Mesendoderm (in vitro differentiated cells): ENCODE measurements around the gene KY.
"Not testable (repeated sequence)": the region's sequence is repeated elsewhere in the genome, so short reads cannot be mapped to it uniquely, and the experiment has no call there.

Source experiments
- DNase-seq: peaks from one replicate; pipeline ENCODE4 v3.0.0; 2013
- H2AK5ac ChIP-seq: 2 replicates; pipeline ENCODE4 v1.6.1; 2013; ENCODE audit warnings: low read length, inconsistent platforms
- H2BK120ac ChIP-seq: 2 replicates; pipeline ENCODE4 v1.6.1; 2013; ENCODE audit warnings: low read depth, mild to moderate bottlenecking, low read length, moderate library complexity, mixed read lengths
- H2BK15ac ChIP-seq: replicated peaks from 2 replicates; pipeline ENCODE4 v1.6.1; 2013; ENCODE audit warnings: low read depth, mild to moderate bottlenecking, moderate library complexity
- H2BK5ac ChIP-seq: 2 replicates; pipeline ENCODE4 v1.6.1; 2013; ENCODE audit warnings: low read length, inconsistent platforms
- H3K18ac ChIP-seq: 2 replicates; pipeline ENCODE4 v1.6.1; 2013; ENCODE audit warnings: mild to moderate bottlenecking, low read length, mixed read lengths
- H3K23ac ChIP-seq: one replicate; pipeline ENCODE4 v1.6.1; 2013; ENCODE audit warnings: low read length
- H3K27ac ChIP-seq: 2 replicates; pipeline ENCODE4 v1.5.1; 2013; ENCODE audit warnings: low read depth, mild to moderate bottlenecking, inconsistent platforms, low read length, moderate library complexity
- H3K27me3 ChIP-seq: 2 replicates; pipeline ENCODE4 v1.6.1; 2013; ENCODE audit warnings: low read length, control low read depth, mild to moderate bottlenecking, inconsistent platforms; ENCODE audit not compliant: insufficient read depth, poor library complexity
- H3K36me3 ChIP-seq: 2 replicates; pipeline ENCODE4 v1.6.1; 2013; ENCODE audit warnings: low read length, inconsistent platforms; ENCODE audit not compliant: control insufficient read depth, insufficient read depth
- H3K4ac ChIP-seq: one replicate; pipeline ENCODE4 v1.6.1; 2013; ENCODE audit warnings: low read depth, mild to moderate bottlenecking, low read length, moderate library complexity
- H3K4me1 ChIP-seq: 2 replicates; pipeline ENCODE4 v1.6.1; 2013; ENCODE audit warnings: low read depth, low read length, inconsistent platforms; ENCODE audit not compliant: control insufficient read depth
- H3K4me2 ChIP-seq: 2 replicates; pipeline ENCODE4 v1.6.1; 2013; ENCODE audit warnings: low read length
- H3K4me3 ChIP-seq: 2 replicates; pipeline ENCODE4 v1.5.1; 2013; ENCODE audit warnings: mild to moderate bottlenecking, low read length
- H3K56ac ChIP-seq: one replicate; pipeline ENCODE4 v1.6.1; 2013; ENCODE audit warnings: low read length
- H3K79me1 ChIP-seq: 2 replicates; pipeline ENCODE4 v1.6.1; 2013; ENCODE audit warnings: low read length, inconsistent platforms
- H3K79me2 ChIP-seq: 2 replicates; pipeline ENCODE4 v1.6.1; 2013; ENCODE audit warnings: mild to moderate bottlenecking, low read length; ENCODE audit not compliant: control insufficient read depth, insufficient read depth
- H3K9ac ChIP-seq: 2 replicates; pipeline ENCODE4 v1.6.1; 2013; ENCODE audit warnings: low read length, inconsistent platforms
- H4K5ac ChIP-seq: one replicate; pipeline ENCODE4 v1.6.1; 2013; ENCODE audit warnings: low read length
- H4K8ac ChIP-seq: one replicate; pipeline ENCODE4 v1.6.1; 2013; ENCODE audit warnings: low read depth, mild to moderate bottlenecking, control low read depth, low read length, moderate library complexity
- WGBS: extraction: QIAGEN DNeasy Blood & Tissue Kit; methylation state at CpG from one replicate; pipeline ENCODE4 v1.1.7; 2013; ENCODE audit warnings: low lambda C conversion rate, missing lambda C conversion rate; ENCODE audit not compliant: insufficient coverage; ENCODE audit errors: extremely low coverage; 5-methylcytosine and 5-hydroxymethylcytosine counted together

KY gene

DNA sequence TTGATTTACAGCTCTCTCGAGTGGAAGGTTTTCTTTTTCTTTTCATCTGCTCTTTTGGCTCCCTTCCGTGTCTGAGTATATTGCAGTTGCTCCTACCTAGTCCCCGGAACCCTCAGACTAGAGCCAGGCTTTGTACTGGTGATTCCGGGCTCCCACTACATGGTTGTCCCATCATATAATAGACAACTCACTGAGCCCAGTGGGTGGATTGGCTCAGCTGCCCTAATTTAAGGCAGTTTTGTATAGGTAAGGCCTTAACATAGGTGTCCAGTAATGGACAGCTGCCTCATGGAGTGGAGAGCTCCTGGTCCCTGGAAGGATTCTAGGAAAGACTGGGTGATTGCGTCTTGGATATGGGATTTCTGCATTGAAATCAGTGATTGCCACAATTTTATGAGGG is 58.0 kb downstream of the KY start:
- Histone ChIP-seq H3K56ac (no peak overlapping the region), H2AK5ac (no peak overlapping the region), H4K5ac (no peak overlapping the region), H3K23ac (no peak overlapping the region), H3K9ac (no peak overlapping the region), H3K4me2 (no peak overlapping the region), H2BK120ac (no peak overlapping the region), H3K4me1 (no peaks in the 10 kb centered on the region), H3K36me3 (no peaks in the 10 kb centered on the region), H3K18ac (no peak overlapping the region), H3K79me2 (no peaks in the 10 kb centered on the region), H3K4ac (no peak overlapping the region), H2BK5ac (no peak overlapping the region), H2BK15ac (no peak overlapping the region), H3K27ac (no peak overlapping the region), H3K4me3 (no peak overlapping the region), H3K27me3 (no peaks in the 10 kb centered on the region), H4K8ac (no peak overlapping the region), H3K79me1 (no peaks in the 10 kb centered on the region)
- WGBS = no CpG with 5 or more reads among the region's 5 CpGs
- DNase-seq = no peak

DNA sequence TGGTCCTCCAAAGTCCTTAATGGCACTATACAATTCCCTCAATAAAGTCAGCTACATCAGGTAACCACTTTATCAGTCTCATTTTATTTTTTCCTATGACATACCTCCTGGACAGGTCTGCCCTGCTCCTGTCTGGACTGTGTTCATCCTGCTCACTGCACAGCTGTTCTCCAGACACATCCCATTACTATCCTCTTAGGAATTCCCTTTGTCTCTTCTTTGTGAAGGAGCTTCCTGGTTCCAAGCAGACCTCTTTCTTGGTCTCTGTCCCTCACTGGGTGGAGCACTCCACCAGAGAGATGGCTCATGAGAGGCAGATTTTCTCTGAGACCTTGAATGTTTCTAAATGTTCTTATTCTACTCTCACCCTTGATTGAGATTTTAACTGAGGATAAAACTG is 60.1 kb downstream of the KY start:
- Histone ChIP-seq H3K56ac (no peak overlapping the region), H3K4ac (no peak overlapping the region), H2BK15ac (no peak overlapping the region), H3K23ac (no peak overlapping the region), H2BK120ac (no peak overlapping the region), H3K27ac (no peak overlapping the region), H3K4me2 (no peak overlapping the region), H4K8ac (no peak overlapping the region), H2BK5ac (no peak overlapping the region), H3K18ac (no peak overlapping the region), H3K36me3 (no peaks in the 10 kb centered on the region), H3K4me3 (no peak overlapping the region), H3K4me1 (no peaks in the 10 kb centered on the region), H4K5ac (no peak overlapping the region), H2AK5ac (no peak overlapping the region), H3K27me3 (no peaks in the 10 kb centered on the region), H3K79me2 (no peaks in the 10 kb centered on the region), H3K9ac (no peak overlapping the region), H3K79me1 (no peaks in the 10 kb centered on the region)
- DNase-seq = no peak

DNA sequence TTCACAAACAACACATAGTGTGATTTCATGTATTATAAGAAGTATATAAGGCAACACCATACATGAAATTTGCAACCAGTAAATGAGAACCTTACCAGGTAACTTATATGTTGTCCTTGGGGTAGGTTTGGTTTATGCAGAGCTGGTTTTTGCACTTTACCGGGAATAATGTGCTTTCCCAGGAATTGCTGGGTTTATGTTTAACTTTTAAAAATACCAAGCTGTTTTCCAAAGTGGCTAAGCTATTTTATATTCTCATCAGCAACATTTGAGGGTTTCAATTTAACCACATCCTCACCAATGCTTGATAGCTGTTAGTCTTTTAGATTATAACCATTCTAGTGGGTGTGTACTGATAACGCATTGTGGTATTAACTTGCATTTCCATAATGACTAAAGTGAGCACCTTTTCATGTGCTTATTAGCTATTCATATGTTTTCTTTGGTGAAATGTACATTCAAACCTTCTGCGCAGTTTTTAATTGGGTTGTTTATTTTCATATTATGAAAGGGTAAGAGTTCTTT is 71.6 kb downstream of the KY start:
- Histone ChIP-seq H3K36me3 (no peaks in the 10 kb centered on the region), H3K4ac (no peak overlapping the region), H3K18ac (no peak overlapping the region), H4K8ac (no peak overlapping the region), H3K79me1 (no peaks in the 10 kb centered on the region), H3K4me1 (no peaks in the 10 kb centered on the region), H3K4me3 (no peak overlapping the region), H2AK5ac (no peak overlapping the region), H2BK5ac (no peak overlapping the region), H3K27me3 (no peaks in the 10 kb centered on the region), H3K9ac (no peak overlapping the region), H4K5ac (no peak overlapping the region), H2BK120ac (no peak overlapping the region), H3K27ac (no peak overlapping the region), H3K23ac (no peak overlapping the region), H2BK15ac (no peak overlapping the region), H3K79me2 (no peaks in the 10 kb centered on the region), H3K56ac (no peak overlapping the region), H3K4me2 (no peak overlapping the region)
- DNase-seq = no peak
- WGBS = no CpG with 5 or more reads among the region's 3 CpGs

DNA sequence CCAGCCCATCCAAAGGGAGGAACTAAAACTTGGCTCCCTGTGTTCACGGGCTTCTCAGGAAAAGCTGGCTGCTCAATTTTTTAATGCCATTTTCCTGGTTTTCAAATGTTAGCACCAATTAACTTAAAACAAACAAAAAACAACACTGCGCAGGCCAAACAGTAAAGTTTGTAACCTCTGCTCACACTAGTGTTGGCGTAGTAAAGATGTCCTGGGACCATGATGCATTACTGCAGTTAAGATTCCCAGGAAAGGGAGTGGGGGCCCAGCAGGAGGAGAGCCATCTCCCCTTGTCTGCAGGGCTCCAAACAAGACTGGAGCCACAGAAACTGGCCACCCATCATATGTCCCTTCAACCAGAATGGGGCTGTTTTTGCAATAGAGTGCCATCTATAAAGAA is 74.0 kb downstream of the KY start:
- no peaks in the 10 kb centered on the region for H3K36me3 ChIP-seq
- H4K8ac ChIP-seq = no peak overlapping the region
- H2AK5ac ChIP-seq = no peak overlapping the region
- no peak overlapping the region for H3K4ac ChIP-seq
- H3K4me2 ChIP-seq = no peak overlapping the region
- no peak overlapping the region for H3K18ac ChIP-seq
- H4K5ac ChIP-seq = no peak overlapping the region
- no peak overlapping the region for H3K4me3 ChIP-seq
- DNase-seq = no peak
- H3K4me1 ChIP-seq = no peaks in the 10 kb centered on the region
- no peak overlapping the region for H2BK5ac ChIP-seq
- H3K79me1 ChIP-seq = no peaks in the 10 kb centered on the region
- no peaks in the 10 kb centered on the region for H3K27me3 ChIP-seq
- WGBS = no CpG with 5 or more reads among the region's 3 CpGs
- no peak overlapping the region for H3K27ac ChIP-seq
- H3K23ac ChIP-seq = no peak overlapping the region
- H3K9ac ChIP-seq = no peak overlapping the region
- no peak overlapping the region for H2BK120ac ChIP-seq
- no peak overlapping the region for H2BK15ac ChIP-seq
- H3K56ac ChIP-seq = no peak overlapping the region
- H3K79me2 ChIP-seq = no peaks in the 10 kb centered on the region

GRCh38 chr3:134576426-134576825 is 74.4 kb downstream of the KY start:
- no peaks in the 10 kb centered on the region for H3K4me1 ChIP-seq
- H4K5ac ChIP-seq = no peak overlapping the region
- H2BK5ac ChIP-seq = no peak overlapping the region
- no peak overlapping the region for H4K8ac ChIP-seq
- H2BK120ac ChIP-seq = no peak overlapping the region
- no peak overlapping the region for H3K56ac ChIP-seq
- H3K23ac ChIP-seq = no peak overlapping the region
- no peak for DNase-seq
- no peak overlapping the region for H2BK15ac ChIP-seq
- no peaks in the 10 kb centered on the region for H3K79me2 ChIP-seq
- no peak overlapping the region for H3K18ac ChIP-seq
- no peaks in the 10 kb centered on the region for H3K27me3 ChIP-seq
- no peak overlapping the region for H3K27ac ChIP-seq
- no peaks in the 10 kb centered on the region for H3K79me1 ChIP-seq
- no peak overlapping the region for H3K4ac ChIP-seq
- no peak overlapping the region for H3K9ac ChIP-seq
- no peak overlapping the region for H2AK5ac ChIP-seq
- WGBS = no CpG with 5 or more reads among the region's 6 CpGs
- no peaks in the 10 kb centered on the region for H3K36me3 ChIP-seq
- H3K4me2 ChIP-seq = no peak overlapping the region
- H3K4me3 ChIP-seq = no peak overlapping the region

GRCh38 chr3:134569899-134570298 is 80.9 kb downstream of the KY start:
- not testable (repeated sequence) for H3K4me2 ChIP-seq, H3K36me3 ChIP-seq, H3K4ac ChIP-seq, H3K23ac ChIP-seq, H2AK5ac ChIP-seq, H3K9ac ChIP-seq, H3K4me3 ChIP-seq, H3K56ac ChIP-seq, H4K8ac ChIP-seq, H3K27ac ChIP-seq, DNase-seq, H2BK5ac ChIP-seq, H2BK120ac ChIP-seq, H3K18ac ChIP-seq, H2BK15ac ChIP-seq, H3K4me1 ChIP-seq, H3K79me2 ChIP-seq, H4K5ac ChIP-seq, H3K79me1 ChIP-seq, H3K27me3 ChIP-seq
- no CpG with 5 or more reads among the region's 2 CpGs for WGBS
